ENCODE data around the gene HEBP1. TPM values are rescaled to one million over a fixed set of nuclear protein-coding genes. Genes with fewer than 3 reads are reported as not detected.

The HEBP1 gene
- polyA plus RNA-seq, 3 donors from 2014 or later, result 21.8 to 24.6 (median 24.3) TPM

Other genes starting within 250 kb of the HEBP1 start
- under 1 TPM in 1 of 3 donors, not detected in 2; 0.34 TPM for gene APOLD1, start 214.6 kb downstream of the HEBP1 start, polyA plus RNA-seq
- 10 to 100 TPM; 39.3 to 62.7 (median 51.1) TPM for gene DDX47, start 186.9 kb downstream of the HEBP1 start, polyA plus RNA-seq
- gene GPRC5A, start 108.7 kb downstream of the HEBP1 start, polyA plus RNA-seq, result not detected
- gene GPRC5D, start 48.1 kb downstream of the HEBP1 start, polyA plus RNA-seq, result under 1 TPM in 1 of 3 donors, not detected in 2; 0.52 TPM
- 1 to 10 TPM in 2 of 3 donors, under 1 TPM in 1; 0.14 to 1.5 (median 1.3) TPM for gene FAM234B, start 44.1 kb upstream of the HEBP1 start, polyA plus RNA-seq
- under 1 TPM in 1 of 3 donors, not detected in 2; 0.09 TPM for gene GSG1, start 103.4 kb upstream of the HEBP1 start, polyA plus RNA-seq
- 1 to 10 TPM in 2 of 3 donors, under 1 TPM in 1; 0.04 to 1.5 (median 1.3) TPM for gene EMP1, start 196.5 kb upstream of the HEBP1 start, polyA plus RNA-seq